MM.1S (cell line): ENCODE data around the gene KLK1.

ENCODE experiments used
- EZH2 ChIP-seq: fragments of 300-600 bp; sonication (generic); optimal IDR thresholded peaks from 2 replicates; pipeline ENCODE3; 2017; ENCODE audit warnings: low read depth, mild to moderate bottlenecking, antibody characterized with exemption, low read length, mixed read lengths
- TF ChIP-seq, protein P1 (sequence below): fragments of 300-600 bp; sonication (generic); IDR thresholded peaks from 2 replicates; pipeline ENCODE4 v1.5.1; 2016; ENCODE audit warnings: antibody characterized with exemption, low read length, mixed read lengths

DNA sequence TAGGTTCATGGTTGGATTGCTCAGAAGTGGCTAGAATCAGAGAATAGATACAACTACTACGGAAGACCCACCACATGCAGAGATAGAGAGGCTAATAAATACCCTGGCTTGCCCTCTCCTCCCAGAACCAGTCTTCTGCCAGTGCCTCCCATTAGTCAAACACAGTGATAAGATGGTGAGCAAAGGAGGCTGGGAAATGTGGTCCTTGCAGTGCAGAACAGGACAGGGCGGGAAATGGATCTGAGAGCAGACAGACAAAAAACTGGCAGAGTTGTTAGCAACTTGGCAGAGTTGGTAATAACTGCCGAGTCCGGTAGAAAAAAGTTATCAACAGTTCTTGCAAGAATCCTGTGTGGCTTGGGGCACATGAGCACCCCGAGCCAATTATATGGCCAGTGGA is 8.7 kb downstream of the KLK1 start:
- TF ChIP-seq, protein P1, sequence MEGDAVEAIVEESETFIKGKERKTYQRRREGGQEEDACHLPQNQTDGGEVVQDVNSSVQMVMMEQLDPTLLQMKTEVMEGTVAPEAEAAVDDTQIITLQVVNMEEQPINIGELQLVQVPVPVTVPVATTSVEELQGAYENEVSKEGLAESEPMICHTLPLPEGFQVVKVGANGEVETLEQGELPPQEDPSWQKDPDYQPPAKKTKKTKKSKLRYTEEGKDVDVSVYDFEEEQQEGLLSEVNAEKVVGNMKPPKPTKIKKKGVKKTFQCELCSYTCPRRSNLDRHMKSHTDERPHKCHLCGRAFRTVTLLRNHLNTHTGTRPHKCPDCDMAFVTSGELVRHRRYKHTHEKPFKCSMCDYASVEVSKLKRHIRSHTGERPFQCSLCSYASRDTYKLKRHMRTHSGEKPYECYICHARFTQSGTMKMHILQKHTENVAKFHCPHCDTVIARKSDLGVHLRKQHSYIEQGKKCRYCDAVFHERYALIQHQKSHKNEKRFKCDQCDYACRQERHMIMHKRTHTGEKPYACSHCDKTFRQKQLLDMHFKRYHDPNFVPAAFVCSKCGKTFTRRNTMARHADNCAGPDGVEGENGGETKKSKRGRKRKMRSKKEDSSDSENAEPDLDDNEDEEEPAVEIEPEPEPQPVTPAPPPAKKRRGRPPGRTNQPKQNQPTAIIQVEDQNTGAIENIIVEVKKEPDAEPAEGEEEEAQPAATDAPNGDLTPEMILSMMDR, result no peak
- no peak for TF ChIP-seq EZH2
